Measurements from ENCODE around the gene INAVA.
"Not testable (repeated sequence)": the region's sequence is repeated elsewhere in the genome, so short reads cannot be mapped to it uniquely, and the experiment has no call there.

Gene INAVA

GRCh38 chr1:200938955-200939354 is 44.3 kb downstream of the INAVA start:
- Histone ChIP-seq H3K36me3 (ENCODE audit: control insufficient read depth in 2 of 2, insufficient read depth in 2 of 2, low read length in 2 of 2) (no peaks in the 10 kb centered on the region), H3K27ac (ENCODE audit: low read length) (no peak overlapping the region), H3K9ac (ENCODE audit: low read length in 2 of 2) (no peak overlapping the region), H3K4me3 (ENCODE audit: low read length in 2 of 2) (no peak overlapping the region), H3K4me1 (ENCODE audit: control insufficient read depth, insufficient read depth, low read length) (no peaks in the 10 kb centered on the region), H3K27me3 (ENCODE audit: control insufficient read depth in 1 of 2, insufficient read depth in 2 of 2, low read length in 2 of 2) (no peaks in the 10 kb centered on the region), H3K9me3 (ENCODE audit: control insufficient read depth in 2 of 2, low read length in 2 of 2) (peaks cover 0 to 3% of the 10 kb centered on the region in 2 donors)

GRCh38 chr1:200945111-200945510 is 50.4 kb downstream of the INAVA start:
- H3K27ac ChIP-seq (ENCODE audit: low read length) = no peak overlapping the region
- peaks cover 0 to 12% of the 10 kb centered on the region in 2 donors for H3K9me3 ChIP-seq (ENCODE audit: control insufficient read depth in 2 of 2, low read length in 2 of 2)
- H3K4me3 ChIP-seq (ENCODE audit: low read length in 2 of 2) = no peak overlapping the region
- H3K36me3 ChIP-seq (ENCODE audit: control insufficient read depth in 2 of 2, insufficient read depth in 2 of 2, low read length in 2 of 2) = no peaks in the 10 kb centered on the region
- no peaks in the 10 kb centered on the region for H3K27me3 ChIP-seq (ENCODE audit: control insufficient read depth in 1 of 2, insufficient read depth in 2 of 2, low read length in 2 of 2)
- H3K9ac ChIP-seq (ENCODE audit: low read length in 2 of 2) = no peak overlapping the region
- H3K4me1 ChIP-seq (ENCODE audit: control insufficient read depth, insufficient read depth, low read length) = no peaks in the 10 kb centered on the region

DNA sequence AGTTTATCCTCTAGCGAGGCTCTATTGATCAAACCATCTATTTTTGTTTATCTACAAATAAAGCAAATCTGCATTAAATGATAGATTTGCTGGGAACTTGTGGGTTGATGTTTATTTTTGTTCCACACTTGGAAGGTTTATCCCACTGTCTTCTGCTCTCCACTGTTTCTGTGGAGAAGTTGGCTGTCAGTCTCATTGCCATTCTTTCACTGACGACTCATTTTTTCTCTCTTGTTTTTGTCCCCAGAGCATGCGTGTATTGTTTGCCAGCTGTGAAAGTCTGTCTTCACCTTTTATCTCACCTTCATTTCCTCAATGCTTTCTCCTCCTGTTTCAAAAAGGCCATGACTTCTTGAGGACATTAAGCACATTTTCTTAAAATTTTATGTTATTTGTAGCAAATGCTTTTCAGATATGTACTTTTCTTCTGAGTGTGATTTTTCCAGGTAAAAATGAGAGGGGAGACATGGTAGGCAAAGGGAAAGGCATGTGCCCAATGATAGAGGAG is 52.4 kb downstream of the INAVA start:
- no peaks in the 10 kb centered on the region for H3K27me3 ChIP-seq (ENCODE audit: control insufficient read depth in 1 of 2, insufficient read depth in 2 of 2, low read length in 2 of 2)
- H3K9ac ChIP-seq (ENCODE audit: low read length in 2 of 2) = no peak overlapping the region
- H3K9me3 ChIP-seq (ENCODE audit: control insufficient read depth in 2 of 2, low read length in 2 of 2) = peaks cover 0 to 9% of the 10 kb centered on the region in 2 donors

GRCh38 chr1:200949626-200950025 is 54.9 kb downstream of the INAVA start:
- H3K36me3 ChIP-seq (ENCODE audit: control insufficient read depth in 2 of 2, insufficient read depth in 2 of 2, low read length in 2 of 2) = no peaks in the 10 kb centered on the region
- no peak overlapping the region for H3K4me3 ChIP-seq (ENCODE audit: low read length in 2 of 2)
- peaks cover 0 to 9% of the 10 kb centered on the region in 2 donors for H3K9me3 ChIP-seq (ENCODE audit: control insufficient read depth in 2 of 2, low read length in 2 of 2)

More for the DNA sequence above, 52.4 kb downstream of the INAVA start:
- Histone ChIP-seq H3K4me3 (ENCODE audit: low read length in 2 of 2) (no peak overlapping the region), H3K36me3 (ENCODE audit: control insufficient read depth in 2 of 2, insufficient read depth in 2 of 2, low read length in 2 of 2) (no peaks in the 10 kb centered on the region), H3K4me1 (ENCODE audit: control insufficient read depth, insufficient read depth, low read length) (no peaks in the 10 kb centered on the region), H3K27ac (ENCODE audit: low read length) (no peak overlapping the region)

GRCh38 chr1:200951016-200951415 is 56.3 kb downstream of the INAVA start:
- peaks cover 0 to 9% of the 10 kb centered on the region in 2 donors for H3K9me3 ChIP-seq (ENCODE audit: control insufficient read depth in 2 of 2, low read length in 2 of 2)
- H3K4me1 ChIP-seq (ENCODE audit: control insufficient read depth, insufficient read depth, low read length) = no peaks in the 10 kb centered on the region
- H3K27ac ChIP-seq (ENCODE audit: low read length) = no peak overlapping the region
- no peak overlapping the region for H3K9ac ChIP-seq (ENCODE audit: low read length in 2 of 2)
- H3K36me3 ChIP-seq (ENCODE audit: control insufficient read depth in 2 of 2, insufficient read depth in 2 of 2, low read length in 2 of 2) = no peaks in the 10 kb centered on the region
- H3K27me3 ChIP-seq (ENCODE audit: control insufficient read depth in 1 of 2, insufficient read depth in 2 of 2, low read length in 2 of 2) = no peaks in the 10 kb centered on the region
- no peak overlapping the region for H3K4me3 ChIP-seq (ENCODE audit: low read length in 2 of 2)

More at GRCh38 chr1:200949626-200950025, 54.9 kb downstream of the INAVA start:
- Histone ChIP-seq H3K27me3 (ENCODE audit: control insufficient read depth in 1 of 2, insufficient read depth in 2 of 2, low read length in 2 of 2) (no peaks in the 10 kb centered on the region), H3K27ac (ENCODE audit: low read length) (no peak overlapping the region), H3K9ac (ENCODE audit: low read length in 2 of 2) (no peak overlapping the region), H3K4me1 (ENCODE audit: control insufficient read depth, insufficient read depth, low read length) (no peaks in the 10 kb centered on the region)

DNA sequence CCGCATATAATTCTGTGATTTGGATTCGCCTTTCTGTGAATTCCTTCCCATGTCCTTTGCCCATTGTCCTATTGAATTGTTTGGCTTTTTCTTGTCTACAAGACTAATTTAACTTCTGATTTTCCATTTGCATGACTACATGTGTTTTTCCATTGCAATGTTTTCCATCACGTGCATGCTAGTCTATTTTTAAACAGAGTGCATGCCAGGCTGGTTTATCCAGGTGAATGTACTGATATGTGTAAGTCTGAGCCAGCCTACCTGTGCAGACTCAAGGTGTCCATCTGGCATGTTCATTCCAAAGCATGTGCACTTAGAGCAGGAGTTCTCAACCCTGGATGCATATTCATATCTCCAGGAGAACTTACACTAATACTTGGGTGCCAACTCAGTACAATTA is 59.7 kb downstream of the INAVA start:
- Histone ChIP-seq H3K4me3 (ENCODE audit: low read length in 2 of 2) (no peak overlapping the region), H3K4me1 (ENCODE audit: control insufficient read depth, insufficient read depth, low read length) (no peaks in the 10 kb centered on the region), H3K9me3 (ENCODE audit: control insufficient read depth in 2 of 2, low read length in 2 of 2) (no peaks in the 10 kb centered on the region), H3K36me3 (ENCODE audit: control insufficient read depth in 2 of 2, insufficient read depth in 2 of 2, low read length in 2 of 2) (no peaks in the 10 kb centered on the region), H3K9ac (ENCODE audit: low read length in 2 of 2) (no peak overlapping the region), H3K27ac (ENCODE audit: low read length) (no peak overlapping the region), H3K27me3 (ENCODE audit: control insufficient read depth in 1 of 2, insufficient read depth in 2 of 2, low read length in 2 of 2) (no peaks in the 10 kb centered on the region)

GRCh38 chr1:200958597-200958996 is 63.9 kb downstream of the INAVA start:
- Histone ChIP-seq H3K27ac (ENCODE audit: low read length) (no peak overlapping the region), H3K36me3 (ENCODE audit: control insufficient read depth in 2 of 2, insufficient read depth in 2 of 2, low read length in 2 of 2) (no peaks in the 10 kb centered on the region), H3K4me3 (ENCODE audit: low read length in 2 of 2) (no peak overlapping the region), H3K4me1 (ENCODE audit: control insufficient read depth, insufficient read depth, low read length) (no peaks in the 10 kb centered on the region), H3K27me3 (ENCODE audit: control insufficient read depth in 1 of 2, insufficient read depth in 2 of 2, low read length in 2 of 2) (no peaks in the 10 kb centered on the region), H3K9me3 (ENCODE audit: control insufficient read depth in 2 of 2, low read length in 2 of 2) (no peaks in the 10 kb centered on the region), H3K9ac (ENCODE audit: low read length in 2 of 2) (no peak overlapping the region)

- Histone ChIP-seq H3K4me1 (ENCODE audit: control insufficient read depth, insufficient read depth, low read length) (no peaks in the 10 kb centered on the region), H3K27ac (ENCODE audit: low read length) (no peak overlapping the region), H3K36me3 (ENCODE audit: control insufficient read depth in 2 of 2, insufficient read depth in 2 of 2, low read length in 2 of 2) (no peaks in the 10 kb centered on the region), H3K27me3 (ENCODE audit: control insufficient read depth in 1 of 2, insufficient read depth in 2 of 2, low read length in 2 of 2) (no peaks in the 10 kb centered on the region), H3K4me3 (ENCODE audit: low read length in 2 of 2) (no peak overlapping the region), H3K9ac (ENCODE audit: low read length in 2 of 2) (no peak overlapping the region), H3K9me3 (ENCODE audit: control insufficient read depth in 2 of 2, low read length in 2 of 2) (no peaks in the 10 kb centered on the region)
These were observed 64.8 kb downstream of the INAVA start for GRCh38 chr1:200959411-200959921.

DNA sequence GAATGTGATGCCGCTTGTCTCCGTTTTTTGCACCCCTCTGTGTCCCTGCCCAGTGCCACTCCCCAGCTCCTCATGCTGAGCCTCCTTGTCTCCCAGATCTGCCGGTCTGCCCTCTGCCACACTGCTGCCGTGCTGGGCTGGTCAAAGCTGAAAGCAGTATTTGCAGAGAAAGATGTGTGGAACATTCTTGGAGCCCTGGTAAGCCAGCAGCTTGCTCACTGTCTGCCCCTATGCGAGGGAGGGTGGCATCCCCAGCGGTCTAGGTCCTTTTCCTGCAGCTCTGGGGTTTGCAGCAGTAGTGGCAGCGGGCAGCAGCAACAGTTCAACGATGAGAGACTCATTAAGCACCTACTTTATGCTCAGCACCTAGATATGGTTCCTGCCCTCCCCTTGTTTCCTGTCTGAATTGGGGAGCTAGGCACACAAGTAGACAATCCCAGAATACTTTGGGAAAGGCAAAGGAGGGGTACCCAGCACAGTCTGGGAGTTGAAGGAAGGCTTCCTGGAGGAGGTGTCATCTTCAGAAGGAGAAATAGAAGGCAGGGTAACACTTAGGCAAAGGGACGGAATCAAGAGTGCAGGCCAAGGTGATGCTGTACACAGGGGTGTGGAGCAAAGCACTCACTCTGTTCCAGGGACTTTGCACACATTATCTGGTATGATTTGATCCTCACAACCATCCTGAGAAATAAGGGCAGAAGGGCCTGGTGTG is 65.7 kb downstream of the INAVA start:
- H3K27ac ChIP-seq (ENCODE audit: low read length) = no peak overlapping the region
- H3K9me3 ChIP-seq (ENCODE audit: control insufficient read depth in 2 of 2, low read length in 2 of 2) = no peaks in the 10 kb centered on the region
- H3K9ac ChIP-seq (ENCODE audit: low read length in 2 of 2) = no peak overlapping the region
- H3K4me1 ChIP-seq (ENCODE audit: control insufficient read depth, insufficient read depth, low read length) = no peaks in the 10 kb centered on the region
- H3K4me3 ChIP-seq (ENCODE audit: low read length in 2 of 2) = no peak overlapping the region
- H3K36me3 ChIP-seq (ENCODE audit: control insufficient read depth in 2 of 2, insufficient read depth in 2 of 2, low read length in 2 of 2) = no peaks in the 10 kb centered on the region
- H3K27me3 ChIP-seq (ENCODE audit: control insufficient read depth in 1 of 2, insufficient read depth in 2 of 2, low read length in 2 of 2) = no peaks in the 10 kb centered on the region

GRCh38 chr1:200960948-200961340 is 66.2 kb downstream of the INAVA start:
- Histone ChIP-seq H3K4me3 (ENCODE audit: low read length in 2 of 2) (no peak overlapping the region), H3K4me1 (ENCODE audit: control insufficient read depth, insufficient read depth, low read length) (no peaks in the 10 kb centered on the region), H3K27me3 (ENCODE audit: control insufficient read depth in 1 of 2, insufficient read depth in 2 of 2, low read length in 2 of 2) (no peaks in the 10 kb centered on the region), H3K27ac (ENCODE audit: low read length) (no peak overlapping the region), H3K9ac (ENCODE audit: low read length in 2 of 2) (no peak overlapping the region), H3K9me3 (ENCODE audit: control insufficient read depth in 2 of 2, low read length in 2 of 2) (no peaks in the 10 kb centered on the region), H3K36me3 (ENCODE audit: control insufficient read depth in 2 of 2, insufficient read depth in 2 of 2, low read length in 2 of 2) (no peaks in the 10 kb centered on the region)

DNA sequence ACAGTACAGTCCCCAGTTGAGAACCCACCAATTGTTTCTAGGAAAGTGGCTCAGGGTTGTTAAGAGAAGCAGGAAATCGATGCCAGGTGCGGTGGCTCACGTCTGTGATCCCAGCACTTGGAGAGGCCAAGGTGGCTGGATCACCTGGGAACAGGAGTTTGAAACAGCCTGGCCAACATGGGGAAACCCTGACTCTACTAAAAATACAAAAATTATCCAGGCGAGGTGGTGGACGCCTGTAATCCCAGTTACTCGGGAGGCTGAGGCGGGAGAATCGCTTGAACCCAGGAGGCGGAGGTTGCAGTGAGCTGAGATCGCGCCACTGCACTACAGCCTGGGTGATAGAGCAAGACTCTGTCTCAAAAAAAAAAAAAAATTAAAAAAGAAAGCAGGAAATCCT is 67.5 kb downstream of the INAVA start:
- not testable (repeated sequence) for H3K27me3 ChIP-seq (ENCODE audit: control insufficient read depth in 1 of 2, insufficient read depth in 2 of 2, low read length in 2 of 2); H3K4me3 ChIP-seq (ENCODE audit: low read length in 2 of 2); H3K36me3 ChIP-seq (ENCODE audit: control insufficient read depth in 2 of 2, insufficient read depth in 2 of 2, low read length in 2 of 2); H3K9me3 ChIP-seq (ENCODE audit: control insufficient read depth in 2 of 2, low read length in 2 of 2); H3K4me1 ChIP-seq (ENCODE audit: control insufficient read depth, insufficient read depth, low read length); H3K27ac ChIP-seq (ENCODE audit: low read length); H3K9ac ChIP-seq (ENCODE audit: low read length in 2 of 2)

Measured in stomach smooth muscle (tissue), 2 donors.